HFF-Myc (cell line): Measurements from ENCODE around the gene RAB20.
"Not testable (repeated sequence)": the region's sequence is repeated elsewhere in the genome, so short reads cannot be mapped to it uniquely, and the experiment has no call there.

Source experiments
- DNase-seq: peaks from one replicate; pipeline ENCODE4 v3.0.0-alpha.2; 2011; ENCODE audit warnings: low read depth; ENCODE audit errors: extremely low read depth
- H3K4me3 ChIP-seq: replicated peaks from 2 replicates; pipeline ENCODE4 v1.5.1; 2011; ENCODE audit warnings: low read depth, mild to moderate bottlenecking, control low read depth, low read length
- CTCF ChIP-seq: IDR thresholded peaks from 2 replicates; pipeline ENCODE4 v1.5.1; 2012; ENCODE audit warnings: mild to moderate bottlenecking, low read depth, low read length, control low read depth; ENCODE audit errors: missing control alignments

RAB20 gene

DNA sequence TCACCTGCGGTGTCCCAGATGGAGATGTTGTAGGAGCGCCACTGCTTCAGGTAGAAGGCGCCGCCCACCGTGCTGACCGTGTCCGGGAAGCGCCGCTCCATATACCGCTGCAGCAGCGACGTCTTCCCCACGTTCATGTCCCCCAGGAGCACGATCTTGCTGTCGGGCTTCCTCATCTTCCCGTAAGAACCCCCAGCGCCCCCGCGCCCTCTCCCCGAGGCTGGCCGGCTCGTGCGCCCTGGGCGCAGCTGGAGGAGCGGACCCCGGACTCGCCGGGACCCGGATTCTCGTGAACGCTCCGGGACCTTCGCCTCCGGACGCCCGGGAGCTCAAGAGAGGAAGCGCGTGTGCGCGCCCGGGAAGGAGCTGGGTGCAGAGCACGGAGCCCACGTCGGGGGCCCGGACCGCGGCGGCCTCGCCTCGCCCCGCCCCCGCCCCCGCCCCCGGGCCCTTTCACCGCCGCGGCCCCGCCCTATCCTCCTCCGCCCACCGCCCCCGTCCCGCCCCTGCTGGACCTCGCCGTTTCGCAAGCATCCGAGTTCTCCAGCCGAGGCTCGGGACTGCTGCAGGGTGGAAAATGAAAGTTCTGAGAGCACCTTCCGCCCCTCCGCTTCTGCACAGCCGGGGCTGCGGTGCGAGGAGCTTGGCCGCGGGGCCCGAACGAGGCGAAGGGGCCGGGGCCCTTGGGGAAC lies at the start of gene RAB20:
RAB20 (minus strand) TSS at position 379 of the 692 bp plus-strand sequence; CDS start at position 176, 203 bp downstream.
- TF ChIP-seq CTCF, result no peak
- peak within 1 kb of the TSS; percentile 76 for H3K4me3 ChIP-seq
- no peak for DNase-seq

GRCh38 chr13:110610955-110611595 lies 49.6 kb upstream of the RAB20 start:
- H3K4me3 ChIP-seq, result 0 out of 2 replicates have a peak overlapping the region, but pooled peaks have one; percentile 7
- no peak for DNase-seq
- no peak for TF ChIP-seq CTCF

DNA sequence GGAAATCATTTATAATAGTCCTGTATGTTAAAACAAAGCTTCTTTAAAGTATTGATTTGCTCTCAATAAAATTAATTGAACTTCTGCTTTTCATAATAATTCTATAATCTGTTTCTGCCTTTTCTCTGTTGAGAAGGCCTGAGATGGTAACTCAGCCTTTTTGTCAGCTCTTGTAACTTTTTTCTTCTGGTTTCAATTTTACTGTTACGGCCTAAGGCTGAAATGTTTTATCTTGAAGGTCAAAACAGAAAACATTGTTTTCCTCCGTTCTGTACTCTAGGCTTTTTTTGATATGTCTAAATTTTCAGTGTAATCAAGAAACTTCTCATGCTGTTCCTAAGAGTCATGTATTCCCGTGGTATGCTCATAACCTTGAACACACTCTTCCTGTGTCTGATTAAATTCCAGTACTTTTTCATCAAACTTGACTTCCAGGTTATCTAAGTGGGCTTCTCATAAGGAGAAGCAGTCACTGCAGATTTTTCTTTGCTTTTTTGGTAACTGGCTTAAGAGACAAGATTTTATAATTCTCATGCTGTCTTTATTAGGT lies 46.2 kb upstream of the RAB20 start:
- H3K4me3 ChIP-seq, result no peak overlapping the region
- DNase-seq, result no peak
- no peak for TF ChIP-seq CTCF

DNA sequence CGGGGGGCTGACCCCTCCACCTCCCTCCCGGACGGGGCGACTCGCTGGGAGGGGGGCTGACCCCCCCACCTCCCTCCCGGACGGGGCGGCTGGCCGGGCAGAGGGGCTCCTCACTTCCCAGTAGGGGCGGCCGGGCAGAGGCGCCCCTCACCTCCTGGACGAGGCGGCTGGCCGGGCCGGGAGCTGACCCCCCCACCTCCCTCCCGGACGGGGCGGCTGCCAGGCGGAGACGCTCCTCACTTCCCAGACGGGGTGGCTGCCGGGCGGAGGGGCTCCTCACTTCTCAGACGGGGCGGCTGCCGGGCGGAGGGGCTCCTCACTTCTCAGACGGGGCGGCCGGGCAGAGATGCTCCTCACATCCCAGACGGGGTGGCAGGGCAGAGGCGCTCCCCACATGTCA lies 44.8 kb upstream of the RAB20 start:
- not testable (repeated sequence) for DNase-seq, H3K4me3 ChIP-seq

DNA sequence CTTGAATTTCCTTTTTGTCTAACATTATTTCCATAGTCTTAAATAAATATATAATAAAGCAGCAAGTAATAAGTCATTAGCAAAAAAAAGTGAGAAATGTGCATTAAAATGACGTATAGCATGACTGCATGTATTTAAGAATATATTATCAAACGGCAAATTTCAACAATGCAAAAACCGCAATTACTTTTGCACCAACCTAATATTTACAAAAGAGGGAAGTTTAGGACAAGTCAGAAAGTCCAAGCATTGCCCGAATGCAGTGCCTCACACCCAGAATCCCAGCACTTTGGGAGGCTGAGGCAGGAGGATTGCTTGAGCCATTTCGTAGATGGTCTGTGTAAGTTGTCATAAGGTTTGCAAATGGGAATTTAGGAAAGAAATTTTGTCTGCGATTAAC lies 43.6 kb upstream of the RAB20 start:
- no peak for TF ChIP-seq CTCF
- DNase-seq, result no peak
- H3K4me3 ChIP-seq, result no peak overlapping the region

DNA sequence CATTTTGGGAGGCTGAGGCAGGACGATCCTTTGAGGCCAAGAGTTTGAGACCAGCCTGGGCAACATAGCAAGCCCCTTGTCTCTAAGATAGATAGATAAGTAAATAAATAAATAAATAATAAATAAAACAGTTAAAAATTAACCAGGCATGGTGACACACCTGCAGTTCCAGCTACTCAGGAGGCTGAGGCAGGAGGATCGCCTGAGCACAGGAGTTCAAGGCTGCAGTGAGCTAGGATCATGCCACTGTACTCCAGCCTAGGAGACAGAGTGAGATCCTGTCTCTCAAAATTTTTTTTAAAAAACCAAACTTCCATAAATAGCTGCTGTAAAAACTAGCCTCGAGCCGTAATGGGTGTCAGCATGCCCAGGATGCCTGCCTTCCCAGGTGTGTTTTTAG lies 39.5 kb upstream of the RAB20 start:
- no peak overlapping the region for H3K4me3 ChIP-seq
- no peak for DNase-seq
- TF ChIP-seq CTCF, result no peak

- H3K4me3 ChIP-seq, result no peak overlapping the region
- no peak for DNase-seq
- no peak for TF ChIP-seq CTCF
These were observed 38.8 kb upstream of the RAB20 start for GRCh38 chr13:110600261-110600819.
